GDM1 (cell line): ENCODE results near the gene SRD5A3.

Experiments
- DNase-seq: peaks from one replicate; lab custom pipeline; 2025; lab: John Stamatoyannopoulos, UW

Gene SRD5A3

GRCh38 chr4:55409468-55410171 is 63.6 kb downstream of the SRD5A3 start:
- no peak for DNase-seq

- DNase-seq: no peak
Measured at GRCh38 chr4:55410431-55410830, 64.4 kb downstream of the SRD5A3 start.

GRCh38 chr4:55411621-55412020 is 65.6 kb downstream of the SRD5A3 start:
- no peak for DNase-seq

- DNase-seq: no peak
Measured at GRCh38 chr4:55416176-55416575, 70.1 kb downstream of the SRD5A3 start.
